OCI-LY1 (cell line): Measurements from ENCODE around the gene CST4.

Experiments
- H2AFZ ChIP-seq: fragments of 200-600 bp; sonication (generic), shearing (Covaris generic); 2 replicates; pipeline ENCODE4 v1.6.0; 2014; ENCODE audit warnings: antibody characterized with exemption, mild to moderate bottlenecking, low read length
- H3F3A ChIP-seq: fragments of 200-600 bp; sonication (generic), shearing (Covaris generic); 2 replicates; pipeline ENCODE4 v1.6.0; 2014; ENCODE audit warnings: mild to moderate bottlenecking, antibody characterized with exemption, low read length, moderate library complexity; ENCODE audit not compliant: insufficient read depth
- H3K27ac ChIP-seq: fragments of 200-600 bp; sonication (generic); 2 replicates; pipeline ENCODE4 v1.5.1; 2014; ENCODE audit warnings: low read length, mixed run types, mild to moderate bottlenecking, low read depth; ENCODE audit not compliant: poor library complexity, severe bottlenecking
- H3K27me3 ChIP-seq: fragments of 200-600 bp; sonication (generic); 2 replicates; pipeline ENCODE4 v1.6.0; 2014; ENCODE audit warnings: antibody characterized with exemption, mild to moderate bottlenecking, low read length, moderate library complexity; ENCODE audit not compliant: insufficient read depth
- H3K36me3 ChIP-seq: fragments of 200-600 bp; sonication (generic); 2 replicates; pipeline ENCODE4 v1.6.1; 2014; ENCODE audit warnings: mild to moderate bottlenecking, antibody characterized with exemption, low read length, moderate library complexity, mixed read lengths; ENCODE audit not compliant: insufficient read depth
- H3K4me1 ChIP-seq: fragments of 200-600 bp; sonication (generic); 2 replicates; pipeline ENCODE4 v1.5.1; 2014; ENCODE audit warnings: mild to moderate bottlenecking, low read length, moderate library complexity; ENCODE audit not compliant: insufficient read depth, severe bottlenecking
- H3K4me2 ChIP-seq: fragments of 200-600 bp; sonication (generic), shearing (Covaris generic); 2 replicates; pipeline ENCODE4 v1.6.1; 2014; ENCODE audit warnings: low read length
- H3K4me3 ChIP-seq: fragments of 200-600 bp; sonication (generic); 2 replicates; pipeline ENCODE4 v1.5.1; 2014; ENCODE audit warnings: low read length, low read depth, mild to moderate bottlenecking, mixed read lengths; ENCODE audit not compliant: poor library complexity, severe bottlenecking
- H3K79me2 ChIP-seq: fragments of 200-600 bp; shearing (Covaris generic); 2 replicates; pipeline ENCODE4 v1.6.1; 2016; ENCODE audit warnings: mixed run types, low read length, mixed read lengths; ENCODE audit not compliant: insufficient read depth
- H3K9ac ChIP-seq: fragments of 200-600 bp; sonication (generic), shearing (Covaris generic); 2 replicates; pipeline ENCODE4 v1.6.1; 2014; ENCODE audit warnings: mild to moderate bottlenecking, low read length, mixed read lengths
- H3K9me2 ChIP-seq: fragments of 200-600 bp; sonication (generic), shearing (Covaris generic); 2 replicates; pipeline ENCODE4 v1.6.1; 2014; ENCODE audit warnings: low read depth, mild to moderate bottlenecking, low read length, mixed read lengths
- H3K9me3 ChIP-seq: fragments of 200-600 bp; shearing (Covaris generic); 2 replicates; pipeline ENCODE4 v1.6.1; 2014; ENCODE audit warnings: low read length, mixed read lengths
- H4K20me1 ChIP-seq: fragments of 200-600 bp; sonication (generic), shearing (Covaris generic); 2 replicates; pipeline ENCODE4 v1.6.0; 2016; ENCODE audit warnings: mild to moderate bottlenecking, low read length; ENCODE audit not compliant: insufficient read depth
- EZH2 ChIP-seq: fragments of 200-600 bp; sonication (generic), shearing (Covaris generic); IDR thresholded peaks from 2 replicates; pipeline ENCODE4 v1.8.0; 2017; ENCODE audit warnings: borderline replicate concordance, mixed run types, mild to moderate bottlenecking, antibody characterized with exemption, low read length, moderate library complexity, mixed read lengths
- TF ChIP-seq, protein P1 (sequence below): fragments of 200-600 bp; sonication (generic), shearing (Covaris generic); IDR thresholded peaks from 2 replicates; pipeline ENCODE4 v1.5.1; 2017; ENCODE audit warnings: mild to moderate bottlenecking, antibody characterized with exemption, low read length, moderate library complexity, mixed read lengths

The CST4 gene

DNA sequence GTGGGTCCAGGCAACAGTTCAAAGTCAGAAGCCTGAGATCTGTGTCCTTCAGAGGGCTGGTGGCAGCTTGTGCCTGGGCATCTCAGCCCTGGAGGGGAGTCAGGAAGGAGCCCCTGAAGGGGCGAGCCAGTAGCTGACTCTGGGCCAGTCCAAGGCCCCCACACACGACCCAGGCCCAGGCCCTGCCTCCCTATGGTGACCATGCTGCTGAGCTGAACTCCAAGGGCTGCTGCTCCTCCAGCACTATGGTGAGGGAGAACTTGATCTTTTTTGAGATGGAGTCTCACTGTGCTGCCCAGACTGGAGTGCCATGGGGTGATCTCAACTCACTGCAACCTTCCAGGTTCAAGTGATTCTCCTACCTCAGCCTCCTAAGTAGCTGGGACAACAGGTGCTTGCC is 35.9 kb downstream of the CST4 start:
- no peak for TF ChIP-seq EZH2
- TF ChIP-seq, protein P1, sequence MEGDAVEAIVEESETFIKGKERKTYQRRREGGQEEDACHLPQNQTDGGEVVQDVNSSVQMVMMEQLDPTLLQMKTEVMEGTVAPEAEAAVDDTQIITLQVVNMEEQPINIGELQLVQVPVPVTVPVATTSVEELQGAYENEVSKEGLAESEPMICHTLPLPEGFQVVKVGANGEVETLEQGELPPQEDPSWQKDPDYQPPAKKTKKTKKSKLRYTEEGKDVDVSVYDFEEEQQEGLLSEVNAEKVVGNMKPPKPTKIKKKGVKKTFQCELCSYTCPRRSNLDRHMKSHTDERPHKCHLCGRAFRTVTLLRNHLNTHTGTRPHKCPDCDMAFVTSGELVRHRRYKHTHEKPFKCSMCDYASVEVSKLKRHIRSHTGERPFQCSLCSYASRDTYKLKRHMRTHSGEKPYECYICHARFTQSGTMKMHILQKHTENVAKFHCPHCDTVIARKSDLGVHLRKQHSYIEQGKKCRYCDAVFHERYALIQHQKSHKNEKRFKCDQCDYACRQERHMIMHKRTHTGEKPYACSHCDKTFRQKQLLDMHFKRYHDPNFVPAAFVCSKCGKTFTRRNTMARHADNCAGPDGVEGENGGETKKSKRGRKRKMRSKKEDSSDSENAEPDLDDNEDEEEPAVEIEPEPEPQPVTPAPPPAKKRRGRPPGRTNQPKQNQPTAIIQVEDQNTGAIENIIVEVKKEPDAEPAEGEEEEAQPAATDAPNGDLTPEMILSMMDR, result no peak
- Histone ChIP-seq H4K20me1 (no peaks in the 10 kb centered on the region), H2AFZ (no peak overlapping the region)

DNA sequence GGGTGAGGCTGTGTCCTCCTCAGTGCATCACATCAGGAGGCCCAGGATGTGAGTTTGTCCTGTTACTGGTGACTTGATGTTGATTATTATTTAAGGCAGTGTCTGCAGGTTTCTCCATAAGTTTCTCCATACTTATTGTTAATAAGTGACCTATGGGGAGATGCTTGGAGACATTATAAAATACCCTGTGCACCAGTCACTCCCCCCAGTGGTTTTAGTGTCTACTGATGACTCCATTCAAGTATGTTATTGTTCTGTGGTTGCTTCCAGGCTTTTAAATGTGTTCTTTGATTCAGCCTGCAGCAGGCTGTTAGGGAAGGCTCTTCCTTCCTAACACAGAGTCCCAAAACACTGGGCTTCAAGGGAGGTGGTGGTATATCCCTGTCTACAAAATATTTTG is 36.5 kb downstream of the CST4 start:
- H3K4me3 ChIP-seq, result no peak overlapping the region
- no peak overlapping the region for H3K4me2 ChIP-seq
- H3K27me3 ChIP-seq, result no peaks in the 10 kb centered on the region
- no peaks in the 10 kb centered on the region for H3K9me3 ChIP-seq
- no peak for TF ChIP-seq EZH2
- TF ChIP-seq, protein P1, result no peak
- no peaks in the 10 kb centered on the region for H4K20me1 ChIP-seq
- H3K79me2 ChIP-seq, result no peaks in the 10 kb centered on the region
- H3K9ac ChIP-seq, result no peak overlapping the region
- no peaks in the 10 kb centered on the region for H3K36me3 ChIP-seq
- no peaks in the 10 kb centered on the region for H3K4me1 ChIP-seq
- H3K27ac ChIP-seq, result no peak overlapping the region
- H2AFZ ChIP-seq, result no peak overlapping the region
- H3F3A ChIP-seq, result no peaks in the 10 kb centered on the region
- H3K9me2 ChIP-seq, result no peaks in the 10 kb centered on the region

More for the DNA sequence above, 35.9 kb downstream of the CST4 start:
- no peaks in the 10 kb centered on the region for H3K27me3 ChIP-seq
- no peaks in the 10 kb centered on the region for H3F3A ChIP-seq
- no peaks in the 10 kb centered on the region for H3K79me2 ChIP-seq
- no peak overlapping the region for H3K4me2 ChIP-seq
- H3K9me3 ChIP-seq, result no peaks in the 10 kb centered on the region
- H3K9me2 ChIP-seq, result no peaks in the 10 kb centered on the region
- no peak overlapping the region for H3K9ac ChIP-seq
- H3K27ac ChIP-seq, result no peak overlapping the region
- no peak overlapping the region for H3K4me3 ChIP-seq
- H3K4me1 ChIP-seq, result no peaks in the 10 kb centered on the region
- H3K36me3 ChIP-seq, result no peaks in the 10 kb centered on the region

DNA sequence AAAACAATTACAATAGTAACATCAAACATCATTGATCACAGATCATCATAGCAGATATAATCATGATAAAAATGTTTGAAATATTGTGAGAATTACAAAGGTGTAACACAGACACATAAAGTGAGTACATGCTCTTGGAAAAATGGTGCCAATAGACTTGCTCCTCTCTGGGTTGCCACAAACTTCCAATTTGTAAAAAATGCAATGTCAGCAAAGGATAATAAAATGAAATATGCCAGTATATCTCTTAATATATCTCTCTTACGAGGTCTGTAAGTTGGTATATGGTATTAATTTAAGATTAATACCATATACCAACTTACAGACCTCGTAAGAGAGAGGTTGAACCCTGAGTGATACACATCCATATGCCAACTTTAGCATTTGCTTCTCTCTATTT is 37.7 kb downstream of the CST4 start:
- no peaks in the 10 kb centered on the region for H3K36me3 ChIP-seq
- no peaks in the 10 kb centered on the region for H4K20me1 ChIP-seq
- H3K4me3 ChIP-seq, result no peak overlapping the region
- no peaks in the 10 kb centered on the region for H3K9me2 ChIP-seq
- no peak overlapping the region for H2AFZ ChIP-seq
- H3K4me2 ChIP-seq, result no peak overlapping the region
- H3K79me2 ChIP-seq, result no peaks in the 10 kb centered on the region
- no peaks in the 10 kb centered on the region for H3F3A ChIP-seq
- no peaks in the 10 kb centered on the region for H3K9me3 ChIP-seq
- H3K9ac ChIP-seq, result no peak overlapping the region
- H3K27ac ChIP-seq, result no peak overlapping the region
- H3K4me1 ChIP-seq, result no peaks in the 10 kb centered on the region
- H3K27me3 ChIP-seq, result no peaks in the 10 kb centered on the region
- TF ChIP-seq, protein P1, result no peak
- TF ChIP-seq EZH2, result no peak
